ENCODE measurements around the gene POLL.
"Not testable (repeated sequence)": the region's sequence is repeated elsewhere in the genome, so short reads cannot be mapped to it uniquely, and the experiment has no call there.

POLL gene

DNA sequence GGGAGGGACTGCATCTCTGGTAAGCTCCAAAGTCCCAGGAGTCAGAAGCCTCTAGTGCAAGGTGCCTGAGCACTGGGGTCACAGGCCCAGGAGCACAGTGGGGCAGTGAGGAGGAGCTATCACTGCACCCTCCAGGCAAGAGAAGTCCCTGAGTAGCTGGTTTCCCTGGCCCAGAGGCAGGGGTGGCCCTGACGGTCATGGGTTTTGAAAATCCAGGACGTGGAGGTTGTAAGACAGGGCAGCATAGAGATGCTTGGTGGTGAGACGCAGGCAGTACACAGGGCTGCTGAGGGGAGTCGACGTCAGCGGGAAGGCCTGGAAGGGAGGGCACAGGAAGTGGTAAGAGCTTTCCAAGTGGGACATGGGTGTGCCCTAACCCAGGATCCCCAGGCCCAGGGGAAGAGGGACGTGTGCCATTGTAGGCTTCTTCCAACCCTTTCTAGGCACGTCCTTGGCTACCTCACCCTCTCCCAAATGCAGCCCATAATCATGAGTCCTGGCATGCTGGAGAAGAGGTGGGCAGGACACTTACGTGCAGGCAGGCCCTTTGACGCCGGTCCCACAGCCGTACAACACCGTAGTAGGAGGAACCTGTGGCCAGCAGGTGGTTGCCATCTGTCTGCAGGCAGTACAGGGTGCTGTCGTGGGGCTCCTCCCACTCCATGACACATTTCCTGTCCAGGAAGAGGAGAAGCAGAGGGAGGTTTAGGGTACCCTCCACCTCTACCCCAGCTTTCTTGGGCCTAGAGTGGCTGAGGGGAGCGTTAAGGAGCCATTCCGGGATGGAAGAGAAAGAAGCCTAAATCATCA is 23.2 kb upstream of the POLL start:
- no peak for DNase-seq (ENCODE audit: low read depth)

DNA sequence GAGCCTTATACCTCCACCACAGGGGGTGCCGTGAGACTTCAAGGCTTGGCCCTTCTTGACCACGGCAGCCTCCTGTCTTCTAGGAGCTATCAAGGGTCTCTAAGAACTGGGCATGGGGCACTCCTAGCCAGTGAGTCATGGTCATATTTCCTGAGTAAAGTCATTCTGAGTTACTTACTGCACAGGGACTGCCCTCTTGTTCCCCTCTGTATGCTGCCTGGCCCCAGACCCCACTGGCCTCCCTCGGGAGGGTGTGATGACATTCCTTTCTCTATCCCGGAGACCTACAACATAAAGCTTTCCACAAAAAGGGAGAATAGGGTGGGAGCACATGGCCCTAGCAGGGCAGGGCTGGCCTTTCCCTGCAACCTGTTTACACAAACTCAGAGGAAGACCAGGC is 21.4 kb upstream of the POLL start:
- no peak for DNase-seq (ENCODE audit: low read depth)

DNA sequence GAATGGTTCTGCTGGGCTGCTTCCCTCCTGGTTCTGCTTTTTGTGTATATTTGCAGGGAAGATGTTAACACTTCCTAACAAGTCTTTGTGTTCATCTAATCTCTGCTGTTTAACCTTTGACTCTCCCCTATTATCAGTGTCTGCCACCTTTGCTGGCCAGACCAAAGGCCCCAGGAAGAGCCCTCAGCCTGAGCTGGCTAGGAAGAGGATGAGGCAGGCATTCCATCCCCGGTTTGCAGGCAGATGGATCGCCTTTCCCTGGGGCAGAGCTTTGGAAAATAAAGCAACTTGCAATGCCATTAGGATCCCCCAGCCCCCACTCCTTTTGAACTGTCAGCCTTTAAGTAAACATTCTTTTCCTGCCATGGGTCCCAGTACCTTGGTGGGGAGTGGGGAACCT is 19.1 kb upstream of the POLL start:
- no peak for DNase-seq (ENCODE audit: low read depth)

DNA sequence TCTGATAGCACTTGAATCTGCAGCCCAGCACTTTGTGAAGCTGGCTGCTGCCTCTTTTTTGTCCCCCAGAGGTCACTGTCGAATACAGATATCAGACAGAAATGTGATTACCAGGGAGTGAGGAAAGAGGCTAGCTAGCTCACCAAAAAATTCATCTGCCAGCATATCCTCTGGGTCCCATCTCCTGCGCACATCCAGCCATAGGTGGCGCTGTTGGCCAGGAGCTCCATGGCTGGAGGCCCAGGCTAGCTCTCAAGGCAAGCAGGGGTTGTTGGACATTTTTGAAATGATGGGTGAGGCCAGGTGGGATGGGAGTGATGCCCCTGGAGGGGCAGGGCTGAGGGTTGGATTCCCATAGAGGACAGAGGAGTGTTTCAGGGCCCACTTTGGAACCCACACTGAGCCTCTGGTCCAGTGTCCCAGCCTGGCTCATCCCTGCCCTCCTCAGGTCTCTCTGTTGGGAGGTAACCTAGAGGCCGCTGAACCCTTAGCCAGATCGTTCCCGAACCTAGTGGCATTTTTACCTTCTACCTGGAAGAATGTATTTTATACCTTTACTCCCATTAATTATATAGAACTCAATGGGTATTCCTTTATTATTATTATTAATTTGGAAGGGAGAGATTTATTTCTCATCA is 14.8 kb upstream of the POLL start:
- DNase-seq (ENCODE audit: low read depth), result peak; percentile 46

DNA sequence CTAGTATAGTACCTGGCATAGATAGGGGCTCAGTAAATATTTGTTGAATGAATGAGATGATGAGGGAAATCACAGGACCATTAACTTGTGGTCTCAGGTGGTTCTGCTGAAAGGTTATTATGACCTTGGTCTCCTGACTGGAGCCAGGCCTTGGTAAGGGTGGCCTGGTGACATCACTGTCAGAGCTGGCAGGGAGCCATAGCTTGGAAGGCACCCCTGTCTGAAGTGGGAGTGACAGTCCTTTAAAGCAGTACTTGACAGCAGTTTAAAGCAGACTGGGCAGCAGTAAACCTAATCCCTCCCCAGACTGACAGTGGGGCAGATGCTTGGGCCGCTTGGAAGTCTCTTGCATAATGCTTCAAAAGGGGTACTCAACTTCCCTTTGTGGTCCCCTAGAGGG is 13.5 kb upstream of the POLL start:
- DNase-seq (ENCODE audit: low read depth), result no peak

DNA sequence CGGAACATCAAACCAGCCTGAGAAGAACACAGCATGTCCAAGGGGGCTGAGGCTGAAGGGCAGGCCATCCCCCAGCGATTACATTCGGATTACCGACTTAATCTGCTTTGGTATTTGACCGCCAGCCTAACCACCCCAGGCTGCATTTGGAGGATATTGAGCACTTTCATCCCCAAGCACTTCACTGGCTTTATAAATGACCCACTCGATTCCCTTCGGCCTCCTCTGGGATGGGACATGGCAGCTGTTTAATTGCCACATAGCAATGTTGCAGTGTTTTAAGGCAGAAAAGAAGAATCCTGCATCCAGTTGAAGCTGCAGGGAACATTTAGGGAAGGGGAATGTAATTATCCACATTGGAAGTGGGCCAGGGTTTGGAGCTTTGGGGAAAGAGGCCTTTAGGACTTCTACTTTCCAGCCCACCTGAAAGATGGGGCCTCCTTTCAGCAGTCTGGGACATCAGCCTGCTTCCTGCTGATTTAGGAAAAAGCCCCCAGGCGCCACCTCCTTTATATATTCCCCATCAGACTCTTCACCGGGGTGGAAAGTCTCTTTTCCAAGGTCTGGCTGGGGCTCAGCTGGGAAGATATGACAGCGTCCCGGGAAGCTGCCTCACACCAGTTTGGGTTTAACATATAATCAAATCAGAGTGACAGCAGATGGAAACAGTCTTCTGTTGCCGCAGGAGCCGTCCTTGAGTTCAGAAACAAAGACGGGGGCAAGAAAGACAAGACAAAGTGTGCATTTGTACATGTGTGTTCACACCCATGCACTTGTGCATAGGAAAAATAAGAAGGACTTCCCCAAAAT is 9.2 kb upstream of the POLL start:
- no peak for DNase-seq (ENCODE audit: low read depth)

DNA sequence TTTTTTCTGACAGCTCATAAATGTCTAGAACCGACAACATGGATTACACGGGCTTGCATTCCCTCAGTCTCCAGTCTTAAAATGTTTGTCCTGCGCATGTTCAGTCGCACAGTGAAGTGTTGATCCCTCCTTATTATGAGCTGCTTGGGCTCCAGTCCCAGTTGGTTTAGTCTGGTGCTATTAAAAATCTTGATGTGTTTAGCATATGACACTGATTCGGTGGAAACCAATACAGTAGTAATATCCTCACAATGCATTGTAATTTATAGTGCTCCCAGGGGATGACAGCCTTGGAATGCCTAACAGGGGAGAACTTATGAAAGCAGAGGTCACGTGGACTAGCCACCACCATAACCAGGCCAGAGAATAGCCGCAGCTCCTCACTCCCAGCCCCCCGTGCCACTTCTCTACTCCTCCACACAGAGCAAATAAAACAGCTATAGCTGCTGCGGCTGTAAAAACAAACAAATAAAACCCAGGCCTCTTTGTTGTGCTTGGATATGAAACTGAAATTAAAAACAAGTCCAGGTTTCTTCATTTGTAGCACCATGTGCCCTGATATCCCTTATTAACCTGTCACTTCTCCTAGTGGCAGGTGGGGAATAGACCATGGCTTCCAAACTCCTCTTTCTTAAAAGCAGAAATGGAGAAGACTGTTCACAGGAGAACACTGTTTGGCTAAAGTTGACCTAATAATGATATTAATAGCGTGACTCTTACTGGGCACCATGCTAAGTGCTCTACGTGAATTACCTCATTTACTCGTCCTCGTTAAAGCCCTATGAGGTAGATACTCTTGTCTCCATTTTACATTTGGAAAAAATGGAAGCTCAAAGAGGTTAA is 7.8 kb upstream of the POLL start:
- DNase-seq (ENCODE audit: low read depth), result peak; percentile 36

DNA sequence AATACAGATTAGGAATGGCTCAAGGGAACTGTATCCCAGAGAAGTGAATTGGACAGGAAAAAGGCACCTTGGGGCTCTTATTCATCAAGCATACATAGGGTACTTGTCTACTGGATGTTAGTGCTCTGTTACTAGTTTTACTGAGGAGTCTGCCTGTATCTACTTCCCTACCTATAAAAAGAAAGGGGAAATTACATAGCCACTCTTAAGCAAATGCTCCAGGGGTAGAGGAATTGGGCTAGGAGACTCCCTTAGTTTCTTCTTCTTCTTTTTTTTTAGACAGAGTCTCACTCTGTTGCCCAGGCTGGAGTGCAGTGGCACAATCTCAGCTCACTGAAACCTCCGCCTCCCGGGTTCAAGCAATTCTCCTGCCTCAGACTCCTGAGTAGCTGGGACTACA is 5.3 kb upstream of the POLL start:
- DNase-seq (ENCODE audit: low read depth), result not testable (repeated sequence)

DNA sequence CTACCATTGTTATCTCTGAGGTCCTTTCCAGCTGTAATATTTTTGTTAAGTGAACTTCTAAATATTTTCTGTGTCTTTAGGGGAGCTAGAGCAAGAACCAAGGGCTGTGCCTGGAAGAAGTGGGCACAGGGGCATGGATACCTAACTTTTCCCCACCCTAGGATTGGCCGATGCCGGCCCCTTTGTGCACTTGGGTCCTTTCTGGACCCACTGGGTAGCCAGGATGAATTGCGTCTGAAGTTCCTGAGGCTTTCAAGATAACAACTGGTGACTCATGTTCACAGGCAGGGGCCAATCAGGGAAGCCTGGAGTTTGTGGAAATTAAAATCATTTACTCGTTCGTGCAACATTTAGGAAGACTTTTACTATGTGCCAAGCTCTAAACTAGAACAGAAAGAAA is 822 bp upstream of the POLL start:
- no peak for DNase-seq (ENCODE audit: low read depth)

DNA sequence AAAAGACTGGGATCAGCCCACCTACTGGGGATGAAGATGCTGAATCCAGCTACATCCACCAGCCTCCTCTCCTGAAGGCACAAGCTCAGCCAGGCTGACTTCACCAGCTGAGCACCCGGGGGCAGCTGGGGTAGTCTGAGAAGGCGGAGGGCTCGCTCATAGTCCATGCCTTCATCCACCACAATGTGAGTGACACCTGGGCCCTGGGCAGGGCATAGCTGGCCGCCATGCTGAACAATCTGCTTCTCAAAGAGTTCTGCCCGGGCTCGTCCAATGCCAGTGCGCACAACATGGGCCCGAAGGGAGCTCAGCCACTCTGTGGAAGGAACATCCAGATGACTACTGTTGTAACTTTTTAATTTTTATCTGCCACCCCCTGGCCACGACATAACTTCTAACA is 2.2 kb downstream of the POLL start:
- no peak for DNase-seq (ENCODE audit: low read depth)

DNA sequence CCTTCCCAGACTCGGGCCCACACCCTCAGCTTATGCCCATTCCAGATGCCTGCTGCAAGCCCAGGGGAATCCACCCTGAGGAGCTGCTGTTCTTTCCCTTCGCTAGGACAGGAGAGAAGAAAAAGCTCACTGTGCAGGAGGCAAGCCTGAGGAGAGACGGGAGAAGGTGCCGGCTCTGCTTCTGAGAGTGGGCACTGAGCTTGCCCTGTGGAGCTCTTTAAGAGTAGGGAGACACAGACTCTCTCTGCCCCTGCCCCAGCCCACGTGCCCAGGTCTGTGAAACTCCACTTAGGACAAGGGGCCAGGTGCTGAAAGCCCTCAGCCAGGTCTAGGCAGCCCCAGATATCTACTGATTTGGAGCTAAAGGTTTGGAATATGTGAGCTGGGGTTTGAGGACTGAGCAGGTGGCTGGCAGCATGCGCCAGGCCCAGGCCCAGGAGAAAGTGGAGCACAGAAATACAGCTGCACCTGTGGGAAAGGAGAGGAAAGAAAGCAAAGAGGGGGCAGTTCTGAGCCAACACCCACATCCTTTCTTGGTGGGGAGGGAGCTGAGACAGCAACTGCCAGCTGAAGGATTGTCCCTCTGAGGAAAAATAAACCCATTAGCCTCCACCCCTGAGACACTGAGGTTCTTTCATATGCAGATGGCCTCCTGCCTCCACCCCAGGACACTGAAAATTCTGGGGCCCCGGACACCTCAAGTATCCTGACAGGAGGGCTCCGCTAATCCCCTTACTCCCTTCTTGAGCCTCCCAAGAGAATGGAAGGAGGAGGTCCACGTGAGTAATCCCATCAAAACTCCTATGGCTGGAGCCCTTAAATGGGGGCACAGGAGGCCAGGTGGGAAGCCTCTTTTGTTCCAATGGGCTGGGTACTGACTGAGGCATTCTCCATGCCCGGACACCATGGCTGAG is 7.3 kb downstream of the POLL start:
- DNase-seq (ENCODE audit: low read depth), result no peak

DNA sequence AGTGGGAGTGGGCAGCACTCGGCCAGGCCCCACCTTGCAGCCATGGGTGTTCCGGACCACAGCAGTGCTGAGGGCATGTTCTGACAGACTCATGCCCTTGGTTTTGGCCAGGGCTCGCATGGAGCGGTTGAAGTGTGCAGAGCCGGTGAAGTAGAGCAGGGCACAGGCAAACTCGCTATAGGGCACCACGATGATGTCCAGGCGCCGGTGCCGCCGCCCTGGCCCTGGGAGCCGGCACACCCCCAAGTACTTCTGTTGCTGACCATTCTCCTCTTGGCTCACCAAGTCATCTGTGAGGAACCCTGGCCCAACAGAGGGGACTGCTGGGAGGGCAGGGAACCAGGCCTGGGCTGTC is 8.6 kb downstream of the POLL start:
- no peak for DNase-seq (ENCODE audit: low read depth)

DNA sequence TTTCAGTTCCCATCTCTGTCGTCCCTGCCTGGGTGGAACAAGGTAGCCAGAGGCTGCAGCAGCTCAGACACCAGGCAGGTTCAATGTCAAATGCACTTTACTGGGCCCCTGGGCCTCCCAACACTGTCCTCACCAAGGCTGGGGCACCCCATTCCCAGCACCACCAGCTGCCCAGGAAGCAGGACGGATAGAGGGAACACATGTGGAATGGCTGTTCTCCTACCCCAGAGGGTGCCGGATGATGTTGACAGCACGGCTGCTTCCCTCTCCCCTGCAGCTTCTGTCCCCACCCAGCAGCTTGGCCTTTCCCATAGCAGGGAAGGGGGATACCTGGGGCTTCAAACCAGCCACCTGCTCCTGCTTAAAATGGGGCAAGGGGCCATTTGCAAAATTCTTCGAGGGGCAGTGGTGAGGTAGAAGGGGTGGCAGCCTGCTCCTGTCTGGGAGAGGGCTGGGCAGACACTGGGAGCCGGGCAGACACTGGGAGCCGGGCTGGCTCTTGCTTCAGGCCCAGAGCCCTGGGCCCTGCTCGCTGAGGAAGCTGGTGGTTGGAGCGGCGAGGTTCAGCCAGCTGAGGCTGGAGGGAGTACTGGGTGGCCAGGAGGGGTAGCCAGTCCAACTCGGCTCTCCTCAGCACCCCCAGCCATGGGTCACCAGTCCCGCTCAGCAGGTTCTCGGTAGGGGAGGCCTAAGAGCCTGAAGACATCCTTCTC is 9.1 kb downstream of the POLL start:
- no peak for DNase-seq (ENCODE audit: low read depth)

DNA sequence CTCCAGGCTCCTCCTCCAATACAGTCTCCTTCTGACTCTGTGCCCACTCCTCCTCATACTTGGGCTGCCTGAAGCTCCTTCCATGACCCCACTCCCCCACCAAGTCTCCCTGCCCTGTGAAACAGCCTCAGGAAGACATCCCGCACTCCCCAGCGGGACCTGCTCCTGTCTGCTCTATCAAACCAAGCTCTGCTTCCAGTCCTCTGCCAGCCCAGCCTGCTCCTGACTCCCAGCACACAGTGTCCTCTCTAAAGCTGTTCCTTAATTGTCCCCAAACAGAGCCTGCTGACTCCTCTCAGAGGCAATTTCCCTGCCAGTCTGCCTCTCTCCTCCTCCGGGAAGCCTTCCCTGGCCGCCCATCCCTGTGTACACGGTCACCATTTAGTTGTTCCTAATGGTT is 9.9 kb downstream of the POLL start:
- DNase-seq (ENCODE audit: low read depth), result no peak

DNA sequence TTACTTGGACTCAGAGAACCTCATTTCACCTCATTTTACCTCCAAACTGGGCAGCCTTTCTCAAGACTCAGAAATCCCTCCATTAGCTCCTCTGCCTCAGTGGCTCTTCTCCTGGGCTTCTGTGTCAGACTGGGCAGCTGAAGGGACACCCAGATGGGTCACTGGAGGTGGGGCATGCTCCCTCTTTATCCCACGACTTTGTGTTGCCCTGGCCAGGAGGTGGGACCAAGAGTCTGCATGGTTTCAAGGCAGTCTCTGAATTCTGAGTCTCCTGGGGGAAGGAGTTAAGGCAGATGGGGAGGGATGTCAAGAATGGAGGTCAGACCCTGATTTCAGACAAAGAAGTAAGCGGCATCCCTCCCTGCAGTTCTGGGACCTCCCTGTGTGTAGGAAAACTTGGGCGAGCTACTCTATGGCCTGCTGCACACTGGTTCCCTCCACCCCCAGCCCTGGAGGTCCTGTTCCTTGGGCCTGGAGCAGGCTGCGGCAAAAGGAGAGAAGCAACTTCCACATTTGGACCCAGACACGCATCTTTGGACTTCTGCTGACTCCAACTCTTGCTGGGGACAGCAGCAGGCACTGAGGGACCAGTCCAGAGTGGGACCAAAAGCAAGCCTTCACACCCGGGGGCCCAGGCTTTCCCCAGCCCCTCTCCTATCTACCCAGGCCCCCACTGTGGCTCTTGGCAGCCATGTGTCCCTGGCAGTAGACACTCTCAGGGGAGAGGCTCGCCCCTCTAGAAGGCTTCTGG is 10.8 kb downstream of the POLL start:
- DNase-seq (ENCODE audit: low read depth), result no peak

DNA sequence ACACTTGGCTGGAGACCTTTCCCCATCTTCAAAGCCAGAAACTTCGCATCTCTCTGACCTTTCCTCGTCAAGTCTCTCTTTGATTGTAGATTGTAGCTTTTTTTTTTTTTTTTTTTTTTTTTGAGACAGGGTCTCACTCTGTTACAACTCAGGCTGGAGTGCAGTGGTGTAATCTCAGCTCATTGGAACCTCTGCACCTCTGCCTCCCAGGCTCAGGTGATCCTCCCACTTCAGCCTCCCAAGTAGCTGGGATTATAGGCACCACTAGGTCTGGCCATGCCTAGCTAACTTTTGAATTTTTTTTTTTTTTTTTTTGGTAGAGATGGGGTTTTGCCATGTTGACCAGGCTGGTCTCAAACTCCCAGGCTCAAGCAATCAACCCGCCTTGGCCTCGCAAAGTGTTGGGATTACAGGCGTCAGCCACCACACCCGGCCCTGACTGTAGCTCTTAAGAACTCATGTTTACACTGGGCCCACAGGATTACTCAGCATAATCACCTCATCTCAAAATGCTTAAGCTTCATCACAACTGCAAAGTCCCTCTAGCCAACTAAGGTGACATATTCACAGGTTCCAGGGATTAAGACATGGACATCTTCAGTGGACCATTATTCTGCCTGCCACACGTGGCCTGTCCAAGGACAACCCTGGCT is 11.7 kb downstream of the POLL start:
- DNase-seq (ENCODE audit: low read depth), result no peak

DNA sequence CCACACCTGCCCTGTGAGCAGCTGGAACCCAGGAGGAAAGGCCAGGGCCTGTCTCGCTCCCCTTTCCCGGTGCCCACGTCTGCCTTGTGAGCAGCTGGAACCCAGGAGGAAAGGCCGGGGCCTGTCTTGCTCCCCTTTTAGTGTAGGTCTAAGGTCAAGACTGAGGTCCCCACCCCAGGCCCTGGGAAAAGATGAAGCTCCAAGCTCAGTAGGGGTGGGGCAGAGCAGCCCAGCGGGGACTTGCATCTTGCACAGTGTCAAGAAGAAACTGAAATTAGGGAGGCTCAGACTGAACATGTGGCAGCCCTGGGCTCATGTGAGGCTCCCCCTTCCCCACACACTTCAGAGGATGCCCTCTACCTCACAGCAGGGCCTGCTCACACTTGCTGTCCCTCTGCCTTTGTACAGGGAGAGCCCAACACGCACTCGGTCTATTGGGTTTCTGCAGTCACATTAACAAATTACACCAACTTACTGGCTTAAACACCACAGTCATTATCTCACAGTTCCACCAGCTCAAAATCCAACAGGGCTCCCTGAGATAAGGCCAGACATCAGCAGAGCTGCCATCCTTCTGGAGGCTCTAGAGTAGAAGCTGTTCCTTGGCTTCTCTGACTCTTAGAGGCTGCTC is 12.4 kb downstream of the POLL start:
- no peak for DNase-seq (ENCODE audit: low read depth)

DNA sequence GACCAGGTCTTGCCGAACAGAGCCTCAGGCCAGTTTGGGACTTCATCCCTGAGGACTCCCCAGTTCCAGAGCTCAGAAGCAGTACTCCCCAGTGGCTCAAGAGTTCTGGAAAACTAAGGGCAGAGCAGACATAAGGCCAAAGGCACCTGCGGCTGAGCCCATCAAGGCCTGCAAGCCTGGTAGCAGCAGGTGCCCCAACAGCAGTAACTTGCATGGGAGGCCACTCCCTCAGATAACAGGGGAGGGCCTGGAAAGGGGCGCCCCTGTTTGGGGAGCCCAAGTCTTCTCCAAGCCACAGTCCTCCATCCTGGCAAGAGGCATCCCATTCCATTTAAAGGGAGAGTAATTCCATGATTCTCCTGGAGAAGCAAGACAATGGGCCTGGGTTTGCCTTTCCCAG is 13.0 kb downstream of the POLL start:
- DNase-seq (ENCODE audit: low read depth), result no peak

Data from stromal cell of bone marrow (primary cell).